NCI-H345 (cell line): ENCODE results near the gene SAYSD1.

Experiments used
- DNase-seq: peaks from one replicate; lab custom pipeline; 2025; lab: John Stamatoyannopoulos, UW

The SAYSD1 gene

DNA sequence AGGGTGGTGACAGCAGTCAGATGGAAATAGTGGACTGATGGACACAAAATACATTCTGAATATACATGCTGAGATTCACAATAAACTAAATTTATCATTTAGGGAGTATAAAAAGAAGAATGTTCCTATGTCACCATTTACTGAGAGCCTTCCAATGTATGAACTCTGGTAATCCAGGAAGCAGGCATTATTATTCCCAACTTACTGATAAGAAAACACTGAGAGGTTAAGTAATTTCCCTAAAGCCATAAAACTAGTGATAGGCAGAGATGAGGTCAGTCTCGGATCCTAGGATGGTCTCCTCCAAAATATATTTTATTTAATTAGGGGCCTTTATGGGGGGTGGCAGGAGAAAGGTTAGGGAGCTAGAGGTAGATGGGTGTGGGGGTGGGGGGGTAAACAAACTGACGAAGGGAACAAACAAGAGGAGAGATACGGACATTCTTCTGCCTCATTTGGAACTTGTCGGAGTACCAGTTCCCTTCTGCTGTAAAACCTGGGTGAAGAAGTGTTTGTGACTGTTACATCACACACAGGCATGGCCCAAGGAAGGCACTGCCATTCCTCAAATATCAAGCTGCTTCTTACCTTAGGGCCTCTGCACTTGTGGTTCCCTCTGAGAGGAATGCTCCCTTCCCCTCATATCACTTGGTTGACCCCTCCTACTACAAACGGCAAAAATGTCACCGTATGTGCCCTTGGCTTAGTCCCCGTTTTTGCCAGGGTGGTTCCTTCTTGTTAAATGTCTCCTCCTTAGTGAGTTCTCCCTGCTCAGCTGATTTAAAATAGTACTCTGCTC lies 6.7 kb downstream of the SAYSD1 start:
- no peak for DNase-seq

GRCh38 chr6:39107641-39108040 lies 7.3 kb downstream of the SAYSD1 start:
- DNase-seq = no peak

- DNase-seq = no peak
Observed at GRCh38 chr6:39107034-39107433, 8.0 kb downstream of the SAYSD1 start.

DNA sequence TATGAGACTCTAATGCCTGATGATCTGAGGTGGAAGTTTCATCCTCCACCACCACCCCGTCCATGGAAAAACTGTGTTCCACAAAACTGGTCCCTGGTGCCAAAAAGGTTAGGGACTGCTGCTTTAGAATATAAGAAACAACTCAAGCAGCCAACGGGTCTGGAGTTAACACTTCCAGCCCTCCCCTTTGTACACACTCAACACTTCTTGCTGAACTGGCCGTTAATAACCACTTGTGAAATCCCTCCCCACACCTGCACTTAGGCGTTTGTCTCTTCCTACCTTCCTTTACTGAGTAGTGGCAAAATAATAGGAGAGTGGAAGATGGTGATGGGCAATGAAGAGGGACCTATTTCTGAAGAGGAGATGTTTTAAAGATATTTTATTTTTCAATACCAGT lies 10.5 kb downstream of the SAYSD1 start:
- no peak for DNase-seq

DNA sequence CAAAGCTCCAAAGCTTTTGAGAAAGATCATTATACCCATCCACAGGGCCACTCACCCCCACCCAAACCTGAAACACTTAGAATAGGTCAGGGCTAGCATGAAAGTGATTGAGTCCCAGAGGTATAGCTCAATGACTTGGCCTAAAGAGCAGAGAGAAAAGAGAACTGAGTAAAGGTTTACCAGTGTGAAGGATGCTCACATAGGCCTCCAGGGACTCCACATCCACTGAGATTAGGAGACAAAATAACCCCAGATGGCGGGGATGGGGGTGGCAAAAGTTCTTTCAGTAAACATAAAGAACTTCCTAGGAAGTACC lies 12.2 kb downstream of the SAYSD1 start:
- DNase-seq = peak; percentile 12

DNA sequence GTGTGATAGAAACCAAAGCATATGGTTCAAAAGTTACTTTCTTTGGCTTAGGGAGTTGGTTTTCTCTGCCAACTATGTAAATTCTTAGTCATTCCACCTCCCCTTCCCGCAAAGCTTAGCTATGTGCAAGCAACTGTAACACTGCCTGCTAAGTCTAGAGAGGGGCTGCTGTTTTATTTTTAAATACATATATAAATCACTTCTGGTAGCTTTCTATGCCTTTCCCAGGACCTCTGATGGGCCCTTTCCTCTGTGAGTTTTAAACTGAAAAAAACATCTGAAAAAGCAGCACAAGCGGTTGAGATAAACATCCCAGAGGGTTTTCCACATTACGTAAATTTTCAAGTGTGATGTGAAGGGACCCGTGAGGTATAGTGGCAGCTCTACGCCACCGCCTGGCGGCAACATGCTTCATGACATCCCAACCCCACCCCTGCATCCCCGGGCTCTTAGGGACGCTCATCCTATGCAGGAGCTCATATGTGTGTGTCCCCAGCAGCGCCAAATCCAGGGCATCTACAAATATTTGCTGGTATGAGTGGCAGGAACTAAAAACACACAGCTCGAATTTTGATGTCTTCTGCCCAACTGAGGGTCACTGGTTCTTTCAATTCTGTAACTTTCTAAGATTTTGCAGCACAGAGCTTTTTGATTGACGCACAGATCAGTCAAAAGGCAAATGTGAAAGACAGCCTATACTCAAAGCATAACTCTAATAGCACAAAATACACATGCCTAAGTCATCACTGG lies 12.7 kb downstream of the SAYSD1 start:
- no peak for DNase-seq

- DNase-seq = no peak
Observed at GRCh38 chr6:39100358-39100757, 14.6 kb downstream of the SAYSD1 start.

GRCh38 chr6:39095578-39095977 lies 19.4 kb downstream of the SAYSD1 start:
- DNase-seq = no peak

GRCh38 chr6:39093149-39093708 lies 21.8 kb downstream of the SAYSD1 start:
- DNase-seq = no peak

DNA sequence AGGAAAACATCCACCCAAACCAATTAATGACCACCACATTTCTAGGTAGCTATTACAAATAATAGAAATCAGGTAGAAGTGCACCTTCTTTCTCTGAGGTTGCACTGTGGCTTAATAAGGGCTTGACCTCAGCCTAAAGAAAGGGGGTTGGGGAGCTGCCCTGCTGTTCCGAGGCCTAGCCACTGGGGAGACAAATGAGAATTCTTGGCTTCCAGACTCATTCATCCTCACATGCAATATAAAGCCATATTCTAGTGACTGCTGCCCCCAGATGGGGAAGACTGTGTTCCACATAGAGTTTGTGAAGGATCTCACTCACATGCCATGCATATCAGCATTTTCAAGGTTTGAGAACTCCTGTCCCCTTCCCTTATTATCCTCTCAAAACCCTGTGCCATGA lies 22.9 kb downstream of the SAYSD1 start:
- peak; percentile 22 for DNase-seq

- DNase-seq = no peak
Observed at GRCh38 chr6:39091220-39091619, 23.8 kb downstream of the SAYSD1 start.

DNA sequence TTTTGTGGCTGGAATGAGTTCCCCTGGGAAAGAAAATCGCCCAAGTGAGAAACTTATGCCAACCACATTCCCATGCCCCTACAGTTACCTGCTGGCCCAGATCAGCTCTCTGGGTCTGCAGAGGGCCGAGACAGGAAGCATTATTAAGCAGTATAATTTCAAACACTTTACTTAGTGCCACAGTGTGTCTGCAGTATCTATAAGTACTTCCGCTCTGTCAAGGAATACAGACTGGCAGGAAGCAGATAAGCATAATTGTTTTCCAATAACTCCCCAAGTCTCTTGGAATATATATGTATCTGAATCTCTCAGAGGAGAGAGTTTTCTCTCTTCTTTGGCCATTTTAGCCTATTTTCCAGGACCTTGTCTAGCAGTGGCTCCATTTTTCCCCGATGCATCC lies 24.9 kb downstream of the SAYSD1 start:
- no peak for DNase-seq

DNA sequence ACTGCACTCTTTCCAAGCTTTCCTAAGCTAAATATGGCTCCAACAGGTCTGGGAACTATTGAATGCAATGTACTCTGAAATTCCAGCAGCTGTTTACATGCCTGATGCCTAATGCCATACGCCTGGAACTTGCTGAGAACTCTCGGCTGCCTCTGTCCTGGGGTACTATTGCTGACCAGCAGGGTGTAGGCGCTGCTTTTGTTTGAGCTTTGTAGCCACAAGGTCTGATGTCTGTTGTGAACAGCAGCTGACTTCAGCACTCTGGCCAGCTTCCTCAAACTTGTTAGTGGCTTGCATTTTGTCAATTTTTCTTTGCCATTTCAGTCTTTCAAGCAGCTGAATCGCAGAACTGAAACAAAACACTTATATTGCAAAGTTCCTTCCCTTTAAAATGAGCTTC lies 26.7 kb downstream of the SAYSD1 start:
- DNase-seq = no peak

DNA sequence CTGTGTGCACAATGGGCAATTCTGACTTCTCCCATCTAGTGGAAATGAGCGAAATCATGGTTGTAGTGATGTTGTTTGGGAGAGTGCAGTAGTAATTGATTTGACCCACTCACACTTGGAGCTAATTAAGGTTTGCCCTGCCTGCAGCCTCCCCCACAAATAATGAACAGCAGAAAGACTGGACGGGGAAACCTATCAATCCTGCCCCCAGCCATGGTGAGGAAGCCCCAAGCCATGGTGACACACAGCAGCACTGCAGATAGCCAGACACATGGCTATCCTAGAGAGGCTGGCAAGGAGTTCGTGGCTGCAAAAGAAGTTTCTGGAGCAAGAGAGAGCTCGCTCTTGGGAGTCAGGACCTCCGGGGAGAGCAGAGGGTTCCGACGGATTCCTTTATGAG lies 27.8 kb downstream of the SAYSD1 start:
- DNase-seq = no peak

DNA sequence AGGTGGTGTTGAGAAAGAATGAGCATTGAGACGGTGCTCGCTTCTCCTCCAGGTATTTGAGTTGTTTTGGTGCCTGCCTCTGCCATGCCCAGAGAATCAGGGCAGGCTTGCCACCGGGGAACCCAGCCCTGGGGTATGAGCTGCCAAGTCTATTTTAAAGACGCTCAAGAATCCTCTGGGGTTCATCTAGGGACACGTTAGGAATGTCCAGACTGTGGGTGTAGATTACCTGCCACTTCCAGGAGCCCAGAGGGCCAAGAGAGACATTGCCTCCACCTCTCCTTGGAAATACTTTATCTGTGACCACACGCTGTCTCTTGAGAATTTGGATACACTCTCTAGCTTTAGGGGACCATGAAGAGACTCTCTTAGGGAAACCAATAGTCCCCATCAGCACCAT lies 28.3 kb downstream of the SAYSD1 start:
- DNase-seq = no peak

DNA sequence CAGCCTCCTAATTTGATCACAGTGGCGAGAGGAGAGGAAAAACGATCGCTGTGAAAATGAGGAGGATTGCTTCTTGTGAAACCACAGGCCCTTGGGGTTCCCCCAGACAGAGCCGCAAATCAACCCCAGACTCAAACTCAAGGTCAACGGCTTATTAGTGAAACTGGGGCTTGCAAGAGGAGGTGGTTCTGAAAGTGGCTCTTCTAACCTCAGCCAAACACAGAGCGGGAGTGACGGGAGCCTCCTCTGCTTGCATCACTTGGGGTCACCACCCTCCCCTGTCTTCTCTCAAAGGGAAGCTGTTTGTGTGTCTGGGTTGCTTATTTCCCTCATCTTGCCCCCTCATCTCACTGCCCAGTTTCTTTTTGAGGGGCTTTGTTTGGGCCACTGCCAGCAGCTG lies 28.7 kb downstream of the SAYSD1 start:
- DNase-seq = no peak

DNA sequence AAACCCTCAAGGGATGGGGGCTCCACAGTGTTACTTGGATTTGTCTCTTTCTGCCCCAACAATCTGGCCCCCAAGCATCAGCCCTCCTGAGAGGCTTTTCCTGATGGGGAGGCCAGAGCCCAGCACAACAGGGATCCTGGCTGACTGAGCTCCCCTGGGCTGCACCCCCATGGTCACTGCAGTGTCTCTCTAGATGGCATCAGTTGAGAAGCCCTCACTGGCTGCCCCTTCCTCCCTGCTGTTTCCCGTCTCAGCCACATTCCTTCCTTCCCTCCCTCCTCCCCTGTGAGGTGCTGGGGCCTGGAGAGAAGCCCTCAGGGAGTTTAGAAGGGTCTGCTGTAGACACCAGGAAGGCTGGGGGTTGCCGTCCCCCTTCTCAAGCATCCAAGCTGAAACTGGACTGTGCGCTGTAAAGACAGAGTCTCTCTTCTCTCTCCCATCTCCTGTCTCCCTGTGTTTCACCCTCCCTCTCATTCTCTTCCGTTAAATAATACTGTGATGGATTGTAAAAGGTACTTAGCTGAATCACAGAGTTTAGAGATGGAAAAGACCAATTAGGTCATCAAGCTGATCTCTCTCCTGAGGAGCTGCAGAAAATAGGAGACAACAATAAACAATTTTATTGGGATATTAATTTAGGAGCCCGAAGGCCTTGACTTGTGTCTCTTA lies 29.7 kb downstream of the SAYSD1 start:
- DNase-seq = no peak

- DNase-seq = no peak
Observed at GRCh38 chr6:39084506-39084905, 30.5 kb downstream of the SAYSD1 start.

GRCh38 chr6:39083231-39083634 lies 31.8 kb downstream of the SAYSD1 start:
- DNase-seq = no peak

- DNase-seq = no peak
Observed at GRCh38 chr6:39082310-39082709, 32.7 kb downstream of the SAYSD1 start.

GRCh38 chr6:39080246-39080875 lies 34.6 kb downstream of the SAYSD1 start:
- DNase-seq = no peak
